GM18519 (cell line): ENCODE measurements around the gene IL1RAPL2.
A peak's percentile ranks its signal among the peaks of the same experiment; 100 is the strongest.
"Not testable (repeated sequence)": the region's sequence is repeated elsewhere in the genome, so short reads cannot be mapped to it uniquely, and the experiment has no call there.

Experiments
- ATAC-seq: cut with Tn5 transposase; IDR thresholded peaks from one replicate; pipeline ENCODE4 v1.9.1; 2021; ENCODE audit warnings: mild to moderate bottlenecking, moderate library complexity; ENCODE audit not compliant: unreplicated experiment, low FRiP score

Gene IL1RAPL2

DNA sequence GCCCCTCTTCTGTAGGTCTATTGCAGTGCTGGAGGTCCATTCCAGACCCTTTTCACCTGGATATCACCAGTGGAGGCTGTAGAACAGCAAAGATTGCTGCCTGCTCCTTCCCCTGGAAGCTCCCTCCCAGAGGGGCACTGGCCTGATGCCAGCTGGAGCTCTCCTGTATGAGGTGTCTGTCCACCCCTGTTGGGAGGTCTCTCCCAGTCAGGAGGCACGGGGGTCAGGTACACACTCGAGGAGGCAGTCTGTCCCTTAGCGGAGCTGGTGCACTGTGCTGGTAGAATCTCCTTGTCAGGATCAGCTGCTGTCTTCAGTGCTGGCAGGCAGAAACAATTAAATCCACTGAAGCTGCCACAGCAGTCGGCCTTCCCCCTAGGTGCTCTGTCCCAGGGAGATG is 276.6 kb downstream of the IL1RAPL2 start:
- ATAC-seq, result no peak

DNA sequence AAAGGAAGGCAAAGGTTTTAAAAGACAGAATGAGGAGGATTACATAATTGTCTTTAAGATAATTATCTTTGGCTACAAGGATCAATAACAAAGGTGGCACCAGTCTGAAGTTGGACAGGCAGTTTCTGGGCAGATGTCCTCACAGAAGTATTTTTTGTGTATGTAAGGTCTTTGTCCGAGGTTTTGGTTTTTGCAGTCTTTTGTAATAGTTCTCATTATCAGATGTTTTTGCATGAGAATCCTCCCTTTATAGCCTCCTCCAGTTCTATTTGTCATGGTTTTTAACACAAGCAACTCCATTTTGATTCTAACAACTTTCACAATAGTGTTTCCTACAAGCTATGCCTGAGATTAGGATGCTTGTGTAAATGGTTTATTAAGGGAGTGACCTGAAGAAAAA is 286.2 kb downstream of the IL1RAPL2 start:
- ATAC-seq, result no peak

DNA sequence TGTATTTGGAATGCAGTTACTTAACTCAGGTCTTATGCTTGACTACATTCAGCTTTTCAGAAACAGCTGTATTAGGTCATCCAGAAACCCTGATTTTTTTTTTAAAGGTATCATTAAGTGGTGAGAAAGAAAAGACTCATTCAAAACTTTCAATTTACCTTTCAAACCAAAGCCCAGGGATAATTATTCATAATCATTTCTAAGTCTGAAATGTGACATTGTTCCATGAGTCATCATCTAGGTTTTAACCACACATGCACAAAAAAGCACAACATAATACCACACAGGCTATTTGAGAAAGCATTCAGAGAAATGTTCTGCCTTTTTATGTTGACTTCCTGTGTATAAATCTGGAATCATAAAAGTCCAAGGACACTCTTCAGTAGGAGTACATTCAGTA is 288.2 kb downstream of the IL1RAPL2 start:
- no peak for ATAC-seq

DNA sequence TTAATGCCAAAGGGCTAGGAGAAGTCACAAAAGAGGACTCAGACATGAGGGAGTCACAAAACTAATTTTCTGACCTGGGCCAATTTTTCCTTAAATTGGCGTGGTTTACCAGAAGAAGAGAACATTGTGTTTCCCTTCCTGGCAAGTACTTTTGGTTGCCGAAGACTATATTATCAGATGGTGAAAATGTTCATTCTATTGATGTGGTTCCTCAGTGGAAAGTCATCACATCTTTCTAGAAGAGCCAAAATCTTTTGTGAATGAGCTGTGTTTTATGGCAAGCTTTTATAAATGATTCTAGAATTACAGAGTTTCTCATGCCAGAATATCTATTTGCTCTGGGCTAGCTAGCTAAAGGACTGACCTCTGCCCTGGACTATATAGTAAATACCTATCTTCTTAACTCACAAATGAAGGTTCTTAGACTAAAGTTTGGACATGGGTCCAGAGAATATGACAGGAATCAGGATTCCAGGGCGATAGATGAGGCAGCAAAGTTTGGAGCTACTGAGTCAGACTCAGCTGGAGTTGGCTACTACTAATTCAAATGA is 288.9 kb downstream of the IL1RAPL2 start:
- ATAC-seq, result no peak

DNA sequence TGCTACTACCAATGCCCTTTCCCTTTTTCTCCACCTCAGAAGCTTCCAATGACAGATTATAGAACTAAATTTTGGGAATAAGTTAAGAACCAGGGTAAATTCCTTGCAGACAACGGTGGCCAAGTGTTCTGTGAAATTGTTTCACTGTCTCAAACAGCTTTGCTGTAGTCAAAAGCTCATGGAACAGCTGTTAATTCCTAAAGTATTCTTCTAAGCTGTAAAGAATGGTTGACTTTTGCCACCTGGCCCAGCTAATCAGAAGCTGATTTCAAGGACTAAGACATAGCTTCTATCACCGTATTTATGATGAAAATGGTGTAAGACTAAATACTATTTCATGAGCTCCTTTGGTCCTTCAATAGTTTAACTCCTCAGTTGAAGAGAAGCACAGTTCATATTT is 297.5 kb downstream of the IL1RAPL2 start:
- no peak for ATAC-seq

DNA sequence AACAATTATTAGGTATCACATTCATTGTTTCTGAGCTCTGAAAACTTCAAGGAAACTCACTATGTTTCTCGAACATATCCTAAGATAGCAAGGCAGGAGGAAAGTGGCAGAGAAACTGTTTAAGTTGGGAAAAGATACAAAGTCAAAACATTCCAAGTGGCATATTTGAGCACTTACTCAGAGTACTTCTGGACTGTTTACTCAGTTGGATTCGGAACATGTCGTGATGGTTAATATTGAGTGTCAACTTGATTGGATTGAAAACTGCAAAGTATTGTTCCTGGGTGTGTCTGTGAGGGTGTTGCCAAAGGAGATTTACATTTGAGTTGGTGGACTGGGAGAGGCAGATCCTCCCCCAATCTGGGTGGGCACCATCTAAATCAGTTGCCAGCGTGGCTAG is 298.3 kb downstream of the IL1RAPL2 start:
- ATAC-seq, result no peak

DNA sequence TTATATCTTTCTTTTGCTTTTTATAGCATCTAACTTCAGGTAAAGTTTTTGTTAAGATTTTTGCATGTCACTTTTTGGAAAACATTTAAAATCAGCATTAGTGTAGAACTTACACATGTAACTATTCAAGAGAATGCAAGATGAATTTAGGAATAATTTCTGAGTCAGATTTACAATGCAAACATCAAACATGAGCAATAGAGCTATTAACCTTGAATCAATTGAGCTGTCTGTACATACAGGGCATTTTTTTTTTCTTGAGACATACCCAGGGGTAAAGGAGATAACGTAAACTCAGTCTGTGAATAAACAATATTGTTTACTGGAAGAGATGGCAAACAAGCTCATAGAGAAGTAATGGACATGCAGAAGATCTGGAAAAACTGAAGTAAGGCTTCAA is 311.5 kb downstream of the IL1RAPL2 start:
- no peak for ATAC-seq

DNA sequence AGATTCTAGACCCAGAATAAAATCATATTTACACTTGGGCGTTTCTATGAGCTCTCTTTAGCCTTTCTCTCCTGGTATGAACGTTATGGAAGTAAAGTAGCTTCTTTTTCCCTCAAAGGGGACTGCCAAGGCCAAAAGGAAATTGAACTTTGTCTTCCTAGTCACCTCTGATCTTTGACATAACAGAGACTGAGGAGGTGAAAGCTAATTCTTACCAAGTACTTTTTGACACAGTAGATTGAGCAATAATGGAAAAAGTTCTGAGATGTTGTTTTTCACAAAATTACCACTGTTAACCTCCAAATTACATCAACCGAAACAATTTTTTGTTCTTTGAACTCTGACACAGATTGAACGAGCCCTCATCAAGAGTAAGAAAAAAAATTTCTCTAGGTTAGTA is 336.1 kb downstream of the IL1RAPL2 start:
- ATAC-seq, result no peak

DNA sequence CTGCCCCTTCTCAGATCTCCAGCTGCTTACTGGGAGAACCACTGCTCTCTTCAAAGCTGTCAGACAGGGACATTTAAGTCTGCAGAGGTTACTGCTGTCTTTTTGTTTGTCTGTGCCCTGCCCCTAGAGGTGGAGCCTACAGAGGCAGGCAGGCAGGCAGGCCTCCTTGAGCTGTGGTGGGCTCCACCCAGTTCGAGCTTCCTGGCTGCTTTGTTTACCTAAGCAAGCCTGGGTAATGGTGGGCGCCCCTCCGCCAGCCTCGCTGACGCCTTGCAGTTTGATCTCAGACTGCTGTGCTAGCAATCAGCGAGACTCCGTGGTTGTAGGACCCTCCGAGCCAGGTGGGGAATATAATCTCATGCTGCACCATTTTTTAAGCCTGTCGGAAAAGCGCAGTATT is 343.7 kb downstream of the IL1RAPL2 start:
- ATAC-seq, result not testable (repeated sequence)

DNA sequence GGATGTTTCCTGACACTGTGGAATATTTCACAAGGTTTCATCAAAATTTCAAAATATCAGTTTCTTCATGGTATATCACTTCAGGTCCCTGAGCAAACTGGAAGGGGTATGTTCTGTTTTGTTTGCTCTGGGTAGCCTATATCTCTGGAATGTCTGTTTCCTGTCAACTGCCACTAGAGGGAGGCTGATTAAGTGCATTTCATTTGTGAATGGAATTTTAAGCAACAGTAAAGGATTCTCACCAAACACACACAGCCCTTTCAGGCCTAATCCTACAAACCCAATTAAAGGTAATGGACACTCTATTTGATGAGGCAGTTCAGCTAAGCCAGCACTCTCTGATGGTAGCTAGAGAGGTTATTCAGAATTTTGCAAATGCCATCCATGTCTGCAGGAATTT is 347.3 kb downstream of the IL1RAPL2 start:
- ATAC-seq, result no peak

DNA sequence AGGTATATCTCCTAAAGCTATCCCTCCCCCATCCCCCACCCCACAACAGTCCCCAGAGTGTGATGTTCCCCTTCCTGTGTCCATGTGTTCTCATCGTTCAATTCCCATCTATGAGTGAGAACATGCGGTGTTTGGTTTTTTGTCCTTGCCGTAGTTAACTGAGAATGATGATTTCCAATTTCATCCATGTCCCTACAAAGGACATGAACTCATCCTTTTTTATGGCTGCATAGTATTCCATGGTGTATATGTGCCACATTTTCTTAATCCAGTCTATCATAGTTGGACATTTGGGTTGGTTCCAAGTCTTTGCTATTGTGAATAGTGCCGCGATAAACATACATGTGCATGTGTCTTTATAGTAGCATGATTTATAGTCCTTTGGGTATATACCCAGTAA is 348.7 kb downstream of the IL1RAPL2 start:
- not testable (repeated sequence) for ATAC-seq

DNA sequence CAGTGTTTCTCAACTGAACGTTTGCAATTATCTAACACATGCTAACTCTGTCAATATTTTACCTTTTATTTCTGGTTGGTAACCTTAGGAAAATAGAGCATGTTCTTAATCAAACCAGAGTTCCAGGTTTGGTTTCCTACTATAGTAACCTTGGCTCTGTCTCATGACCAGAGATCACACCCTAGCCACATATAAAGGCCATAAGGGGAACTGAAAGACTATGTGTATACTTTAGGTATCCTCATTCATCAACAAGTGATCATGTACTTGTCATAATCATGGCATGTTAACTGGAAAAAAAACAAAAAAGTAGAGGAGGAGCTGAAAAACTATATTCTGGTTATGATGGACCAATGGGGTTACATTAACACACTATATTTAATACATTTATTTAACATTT is 352.1 kb downstream of the IL1RAPL2 start:
- ATAC-seq, result no peak

DNA sequence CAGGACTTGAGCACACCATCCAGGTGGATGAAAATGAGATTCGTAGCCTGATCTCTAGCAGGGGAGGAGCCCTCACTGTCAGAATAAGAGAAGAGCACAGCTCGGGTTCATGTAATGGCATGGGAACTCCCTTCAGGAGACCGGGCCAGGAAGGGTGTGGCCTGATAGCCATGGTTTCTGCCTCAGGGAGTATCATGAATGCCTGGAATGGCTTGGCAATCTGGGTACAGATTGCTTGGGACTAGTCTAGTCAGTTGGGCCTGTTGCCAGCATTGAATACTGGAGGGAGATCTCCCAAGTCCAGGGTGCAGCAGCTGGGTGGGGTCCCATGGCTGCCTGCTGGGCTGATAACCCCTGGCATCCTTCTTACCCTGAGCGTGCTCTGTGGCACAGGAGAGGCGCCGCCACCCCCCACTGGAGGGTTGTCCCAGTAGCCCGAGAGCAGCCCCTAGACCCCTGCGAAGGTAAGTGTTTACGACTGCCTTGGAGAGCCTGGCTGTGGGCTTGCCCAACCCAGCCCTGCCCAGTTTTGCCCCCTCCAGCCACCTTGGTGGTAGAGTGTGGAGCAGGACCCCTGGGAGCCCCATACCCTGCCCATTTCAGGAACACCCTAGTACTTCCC is 355.7 kb downstream of the IL1RAPL2 start:
- ATAC-seq, result no peak

DNA sequence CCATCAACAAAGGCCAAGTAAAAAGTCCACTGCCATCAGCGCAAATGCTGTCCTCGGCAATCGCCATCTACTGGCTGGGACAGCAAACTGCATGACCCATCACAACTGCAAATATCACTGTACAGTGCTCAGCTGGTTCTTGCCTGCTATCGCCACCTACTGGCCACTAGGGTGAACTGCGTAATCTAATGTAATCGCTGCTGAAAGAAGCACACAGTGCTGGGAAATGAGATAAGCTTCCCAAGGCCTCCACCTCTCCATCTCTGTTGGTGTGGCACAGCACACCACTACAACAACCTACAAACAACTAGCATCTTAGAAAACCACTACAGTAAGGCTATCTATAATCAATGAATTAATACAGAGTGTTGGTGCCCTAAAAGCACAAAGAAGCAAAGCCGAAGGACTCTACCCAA is 356.2 kb downstream of the IL1RAPL2 start:
- peak; percentile 98 for ATAC-seq

DNA sequence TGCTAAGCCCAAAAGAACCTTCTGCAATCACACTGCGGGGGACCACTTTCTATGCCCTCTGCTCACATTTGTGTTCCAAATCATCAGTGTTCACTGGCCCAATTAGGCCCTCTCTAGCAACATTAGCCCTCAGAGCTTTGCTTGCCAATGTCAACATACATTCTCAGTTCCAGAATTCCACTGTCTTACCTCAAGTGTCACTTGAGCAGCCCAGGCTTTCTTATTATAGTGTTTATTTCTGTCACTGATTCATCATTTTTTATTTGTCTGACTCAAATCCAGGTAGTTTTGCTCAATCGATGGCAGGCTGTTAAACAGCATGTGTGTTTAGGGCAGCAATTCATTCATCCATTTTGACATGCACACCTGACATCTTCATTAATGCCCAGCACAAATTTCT is 363.3 kb downstream of the IL1RAPL2 start:
- ATAC-seq, result no peak

DNA sequence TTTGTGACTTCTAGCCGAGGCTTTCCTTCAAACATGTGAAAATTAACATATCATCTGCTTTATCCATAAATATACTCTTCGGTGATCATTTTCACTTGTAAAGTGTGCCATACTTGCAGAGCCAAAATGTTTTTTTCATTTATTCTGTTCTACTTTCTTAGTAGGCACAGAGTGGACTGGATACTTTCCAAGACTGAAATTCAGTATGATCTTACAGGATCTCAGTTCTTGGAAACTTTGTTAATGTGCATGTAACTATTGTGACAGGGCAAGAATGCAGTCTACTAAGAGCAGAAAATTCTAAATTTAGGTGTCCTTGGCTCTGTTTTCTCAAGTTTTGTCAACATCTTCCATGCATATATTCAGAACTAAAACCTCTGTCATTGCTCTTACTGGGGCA is 369.6 kb downstream of the IL1RAPL2 start:
- no peak for ATAC-seq

DNA sequence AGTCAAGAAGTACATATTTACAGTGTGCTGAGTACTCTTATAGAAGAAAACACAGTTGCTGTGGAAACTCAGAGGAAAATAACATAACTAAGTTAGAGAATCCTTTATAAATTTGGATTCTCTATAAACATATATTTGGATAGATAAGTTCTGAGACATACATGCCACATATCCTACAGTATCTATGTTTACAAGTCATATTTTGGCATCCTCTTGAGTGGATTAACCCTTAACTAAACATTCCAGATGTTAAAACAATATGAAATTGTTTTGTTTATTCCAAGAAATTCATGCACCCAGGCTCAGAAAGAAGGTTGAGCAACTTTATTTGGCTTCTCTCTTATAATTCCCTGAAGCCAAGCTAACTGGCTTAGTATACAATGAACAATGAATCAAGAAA is 387.3 kb downstream of the IL1RAPL2 start:
- no peak for ATAC-seq

DNA sequence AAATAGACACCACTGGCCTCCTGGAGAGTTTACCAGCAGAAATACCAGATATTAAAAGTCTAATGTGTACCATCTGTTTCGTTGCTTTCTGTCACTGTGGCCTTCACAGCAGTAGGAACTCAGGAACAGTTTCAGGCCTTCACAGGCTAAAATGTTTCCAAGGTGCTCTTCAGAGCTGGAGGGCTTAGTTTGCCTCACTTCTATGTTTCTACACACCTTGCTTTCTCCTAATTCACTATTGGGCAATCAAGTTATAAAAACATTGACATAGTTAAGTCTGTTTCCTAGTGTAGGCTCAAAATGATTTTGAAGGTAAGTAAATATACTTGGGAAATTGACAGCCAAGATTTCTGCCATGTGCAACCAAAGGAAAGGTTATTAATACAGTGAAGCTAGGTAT is 395.9 kb downstream of the IL1RAPL2 start:
- ATAC-seq, result no peak

DNA sequence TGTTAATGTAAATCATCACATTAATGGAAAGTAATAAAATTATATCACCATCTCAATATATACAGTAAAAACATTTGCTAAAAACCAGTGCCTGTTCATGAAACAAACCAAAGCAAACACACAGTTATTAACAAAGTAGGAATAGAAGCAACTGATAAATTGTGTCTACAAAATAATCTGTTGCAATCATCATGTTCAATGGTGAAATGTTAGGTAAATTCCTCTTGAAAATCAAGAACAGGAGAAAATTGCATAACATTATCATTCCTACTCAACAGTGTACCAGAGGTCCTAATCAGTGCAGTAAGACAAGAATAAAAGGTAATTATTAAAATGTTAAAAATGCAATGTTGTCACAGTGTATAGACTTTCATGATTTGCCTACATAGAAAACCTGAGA is 402.2 kb downstream of the IL1RAPL2 start:
- no peak for ATAC-seq

DNA sequence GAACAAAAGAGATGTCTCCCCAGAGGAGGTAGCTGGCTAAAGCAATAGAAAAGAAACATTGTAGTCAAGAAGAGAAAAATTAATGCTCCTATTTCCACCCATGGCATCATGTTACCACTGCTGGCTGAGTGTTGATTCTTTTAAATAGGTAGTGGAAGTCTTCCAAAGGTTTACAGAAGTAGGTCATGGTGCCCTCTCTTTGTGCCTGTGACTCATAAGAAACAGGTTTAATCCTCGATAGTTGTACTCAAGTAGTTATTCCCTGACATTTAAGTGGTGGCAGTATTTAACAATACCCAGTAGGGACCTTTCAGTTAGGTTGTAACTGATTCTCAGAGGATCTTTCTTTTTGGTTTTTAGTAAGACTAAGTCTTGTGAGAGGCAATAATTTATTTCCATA is 406.7 kb downstream of the IL1RAPL2 start:
- no peak for ATAC-seq

DNA sequence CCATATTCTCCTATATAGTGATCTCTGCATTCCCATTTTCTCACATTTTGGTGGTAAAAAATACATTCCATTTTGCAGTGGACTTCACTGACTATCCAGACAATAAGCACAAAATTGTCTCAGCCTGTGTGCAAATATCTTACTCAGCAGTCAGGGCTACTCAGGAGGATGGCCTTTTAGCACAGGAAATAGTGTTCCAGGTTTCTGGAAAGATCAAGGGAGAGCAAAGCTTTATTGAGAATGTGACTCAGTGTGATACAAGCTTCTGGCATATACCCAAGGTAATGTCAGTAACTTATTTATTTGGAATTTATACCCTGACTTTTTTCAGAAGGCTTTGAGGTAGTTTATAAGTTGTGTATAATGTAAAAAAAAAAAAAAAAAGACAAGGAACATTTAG is 421.1 kb downstream of the IL1RAPL2 start:
- no peak for ATAC-seq

DNA sequence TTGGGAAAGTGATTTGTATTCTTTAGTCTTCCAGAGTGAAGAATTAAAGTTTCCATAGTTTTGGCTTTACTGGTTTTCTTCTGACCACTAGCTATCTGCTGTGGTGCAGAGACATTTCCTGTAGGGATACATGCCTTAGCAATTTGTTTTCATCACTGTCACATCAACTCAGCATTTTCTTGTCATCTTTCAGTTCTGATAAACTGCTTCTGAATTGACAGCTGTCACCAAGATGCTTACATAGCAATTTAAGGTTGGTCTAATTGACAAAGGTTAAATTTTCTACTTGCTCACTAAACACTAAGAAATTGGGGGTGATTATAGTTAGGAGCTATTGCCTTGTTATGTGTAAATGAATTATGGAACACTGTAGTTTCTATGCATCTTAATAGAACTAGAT is 422.0 kb downstream of the IL1RAPL2 start:
- ATAC-seq, result no peak

DNA sequence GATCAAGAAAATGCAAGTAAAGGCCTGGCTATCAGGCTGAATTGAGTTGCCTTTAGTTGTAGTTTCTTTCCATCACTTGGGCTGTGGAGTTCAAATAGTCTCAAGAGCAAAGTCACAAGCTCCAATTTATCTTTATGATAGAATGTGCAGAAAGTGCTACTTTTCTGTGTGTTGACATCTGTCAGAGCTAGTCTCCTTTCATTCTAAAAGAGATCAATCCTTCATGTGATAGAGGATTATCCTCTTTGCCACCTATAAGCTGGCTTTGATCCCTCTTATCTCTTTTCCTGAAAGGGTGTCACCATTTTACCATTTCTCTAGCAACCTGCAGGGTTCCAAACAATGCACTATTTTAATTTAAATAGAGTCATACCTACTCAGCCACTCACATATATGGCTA is 429.5 kb downstream of the IL1RAPL2 start:
- ATAC-seq, result no peak
